Fibroblast of peridontal ligament (primary cell): ENCODE measurements around the gene TAF8.
A peak's percentile ranks its signal among the peaks of the same experiment; 100 is the strongest.

Experiments
- DNase-seq: peaks from one replicate; pipeline ENCODE4 v3.0.0-alpha.2; 2010; ENCODE audit errors: extremely low read depth

TAF8 gene

GRCh38 chr6:42123379-42124103, 73.2 kb downstream of the TAF8 start:
- no peak for DNase-seq

GRCh38 chr6:42124223-42124836, 74.0 kb downstream of the TAF8 start:
- no peak for DNase-seq

GRCh38 chr6:42125231-42125630, 74.9 kb downstream of the TAF8 start:
- no peak for DNase-seq

- no peak for DNase-seq
Measured at GRCh38 chr6:42125663-42126062, 75.3 kb downstream of the TAF8 start.

GRCh38 chr6:42128460-42129359, 78.4 kb downstream of the TAF8 start:
- no peak for DNase-seq

- no peak for DNase-seq
Measured at GRCh38 chr6:42129360-42129676, 79.0 kb downstream of the TAF8 start.

- DNase-seq, result peak; percentile 76
Measured at GRCh38 chr6:42131531-42131930, 81.2 kb downstream of the TAF8 start.

- no peak for DNase-seq
Measured at GRCh38 chr6:42133926-42134325, 83.6 kb downstream of the TAF8 start.

- DNase-seq, result no peak
Measured at GRCh38 chr6:42135161-42135560, 84.8 kb downstream of the TAF8 start.

- no peak for DNase-seq
Measured at GRCh38 chr6:42135722-42136121, 85.4 kb downstream of the TAF8 start.

- DNase-seq, result peak; percentile 42
Measured at GRCh38 chr6:42136508-42137193, 86.3 kb downstream of the TAF8 start.
